CD4-positive, alpha-beta T cell treated with Interleukin-2 at 100 ng/mL for 4 hours (primary cell): ENCODE measurements around the gene POP7.
A peak's percentile ranks its signal among the peaks of the same experiment; 100 is the strongest.
"Not testable (repeated sequence)": the region's sequence is repeated elsewhere in the genome, so short reads cannot be mapped to it uniquely, and the experiment has no call there.

ENCODE experiments used
- DNase-seq: peaks from one replicate; pipeline ENCODE4 v3.0.0-alpha.2; 2020; ENCODE audit warnings: low spot score

POP7 gene

GRCh38 chr7:100724364-100724763 is 18.4 kb downstream of the POP7 start:
- not testable (repeated sequence) for DNase-seq

DNA sequence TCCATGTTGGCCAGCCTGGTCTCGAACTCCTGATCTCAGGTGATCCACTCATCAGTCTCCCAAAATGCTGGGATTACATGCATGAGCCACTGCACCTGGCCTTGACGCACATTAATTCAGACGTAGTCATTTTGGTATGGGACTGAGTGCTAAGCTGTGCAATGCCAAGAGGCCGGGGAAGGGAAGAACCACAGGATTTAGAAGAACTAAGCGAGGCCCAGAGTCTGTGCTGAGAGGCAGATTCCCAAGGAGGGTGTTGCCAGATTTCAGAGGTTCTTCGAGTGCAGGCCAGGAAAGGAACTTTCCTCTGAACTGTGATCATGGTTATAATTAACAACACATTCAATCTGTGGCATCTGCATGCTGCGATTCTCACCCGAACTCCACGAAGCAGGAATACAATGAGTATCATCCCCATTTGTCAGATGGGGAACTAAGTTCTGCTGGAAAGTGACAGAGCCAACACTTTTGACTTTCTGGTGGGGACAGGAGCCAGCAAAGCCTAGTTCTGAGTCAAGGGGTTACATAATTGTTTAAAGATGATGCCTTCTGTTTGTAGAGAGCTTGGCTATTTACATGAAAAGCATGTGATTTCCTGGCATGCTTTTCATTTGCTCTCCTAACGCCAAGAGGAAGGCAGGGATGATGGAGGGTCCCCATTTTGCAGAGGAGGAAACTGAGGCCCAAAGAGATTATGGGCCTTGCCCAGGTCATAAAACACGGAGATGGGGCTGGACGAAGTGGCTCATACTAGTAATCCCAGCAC is 21.3 kb downstream of the POP7 start:
- no peak for DNase-seq

DNA sequence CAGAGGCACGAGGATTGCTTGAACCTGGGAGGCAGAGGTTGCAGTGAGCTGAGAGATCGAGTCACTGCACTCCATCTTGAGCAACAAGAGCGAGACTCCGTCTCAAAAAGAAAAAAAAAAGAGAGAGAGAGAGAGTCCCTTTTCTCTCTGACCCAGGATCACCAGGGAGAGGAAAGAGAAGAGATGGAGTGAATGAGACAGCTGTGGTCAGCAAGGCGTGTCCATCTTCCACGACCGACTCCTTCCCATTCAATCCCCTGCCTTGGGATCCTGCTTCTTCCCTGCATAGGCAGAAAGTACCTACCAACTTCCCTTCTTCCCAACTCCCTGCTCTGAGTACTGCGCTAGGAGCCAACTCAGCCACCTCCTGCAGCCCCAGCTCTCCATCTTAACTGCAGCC is 22.3 kb downstream of the POP7 start:
- no peak for DNase-seq

GRCh38 chr7:100730136-100730800 is 24.3 kb downstream of the POP7 start:
- no peak for DNase-seq

- no peak for DNase-seq
Observed at GRCh38 chr7:100731937-100732636, 26.2 kb downstream of the POP7 start.

DNA sequence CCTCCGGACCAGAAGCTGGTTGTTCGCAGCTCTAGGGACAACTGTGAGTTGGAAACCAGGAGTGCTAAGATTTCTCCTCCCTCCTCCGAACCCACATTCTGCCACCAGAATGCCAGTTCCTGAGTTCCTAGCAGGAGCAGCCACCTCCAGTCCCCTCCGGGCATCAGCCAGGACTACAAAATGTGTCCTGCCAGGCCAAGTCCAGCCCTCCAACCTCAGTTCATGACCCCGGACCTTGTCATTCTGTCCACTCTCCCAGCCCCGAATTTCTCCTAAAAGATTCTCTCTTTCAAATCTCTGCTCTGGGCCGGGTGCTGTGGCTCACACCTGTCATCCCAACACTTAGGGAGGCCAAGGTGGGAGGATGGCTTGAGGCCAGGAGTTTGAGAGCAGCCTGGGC is 29.8 kb downstream of the POP7 start:
- DNase-seq: no peak

DNA sequence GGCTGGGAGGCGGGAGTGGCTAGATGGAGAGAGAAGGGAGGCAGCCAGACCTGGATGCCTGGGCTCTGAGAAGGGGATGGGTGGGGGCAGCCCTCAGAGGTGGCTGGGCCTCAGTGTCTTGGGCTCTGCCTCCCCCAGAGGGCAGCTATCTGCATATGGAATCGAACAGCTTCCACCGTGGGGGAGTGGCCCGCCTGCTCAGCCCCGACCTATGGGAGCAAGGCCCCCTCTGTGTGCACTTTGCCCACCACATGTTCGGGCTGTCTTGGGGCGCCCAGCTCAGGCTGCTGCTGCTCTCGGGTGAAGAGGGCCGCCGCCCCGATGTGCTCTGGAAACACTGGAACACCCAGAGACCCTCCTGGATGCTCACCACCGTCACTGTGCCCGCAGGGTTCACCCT is 30.8 kb downstream of the POP7 start:
- no peak for DNase-seq

DNA sequence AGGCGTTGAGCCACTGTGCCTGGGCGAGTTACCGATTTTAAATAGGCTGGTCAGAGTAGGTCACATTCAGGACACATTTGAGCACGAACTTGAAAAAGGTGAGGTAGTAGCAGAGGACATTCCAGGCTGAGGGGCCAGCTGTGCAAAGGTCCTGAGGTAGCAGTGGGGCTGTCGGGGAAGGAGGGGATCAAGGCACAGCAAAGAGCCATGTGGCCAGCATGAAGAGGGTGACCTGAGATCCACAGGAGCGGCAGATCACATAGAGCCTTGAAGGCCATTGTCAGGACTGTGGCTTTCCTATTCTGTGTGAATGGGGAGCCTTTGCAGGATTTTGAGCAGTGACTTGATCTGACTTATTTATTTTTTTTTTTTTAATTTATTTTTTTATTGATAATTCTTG is 34.0 kb downstream of the POP7 start:
- DNase-seq: no peak

DNA sequence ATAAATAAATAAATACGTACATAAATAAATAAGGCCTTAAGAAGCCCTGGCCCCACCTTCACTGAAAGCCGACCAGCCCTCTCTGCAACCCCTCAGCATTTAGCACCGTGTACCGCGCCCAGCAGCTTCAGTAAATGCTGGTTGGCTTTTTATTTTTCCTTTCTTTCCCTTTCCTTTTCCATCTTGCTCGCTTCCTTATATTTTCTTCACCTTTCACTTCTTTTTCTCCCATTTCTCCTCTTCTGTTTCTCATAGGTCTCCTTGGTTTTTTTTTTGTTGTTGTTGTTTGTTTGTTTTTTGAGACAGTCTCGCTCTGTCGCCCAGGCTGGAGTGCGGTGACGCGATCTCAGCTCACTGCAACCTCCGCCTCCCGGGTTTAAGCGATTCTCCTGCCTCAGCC is 38.7 kb downstream of the POP7 start:
- DNase-seq: no peak

DNA sequence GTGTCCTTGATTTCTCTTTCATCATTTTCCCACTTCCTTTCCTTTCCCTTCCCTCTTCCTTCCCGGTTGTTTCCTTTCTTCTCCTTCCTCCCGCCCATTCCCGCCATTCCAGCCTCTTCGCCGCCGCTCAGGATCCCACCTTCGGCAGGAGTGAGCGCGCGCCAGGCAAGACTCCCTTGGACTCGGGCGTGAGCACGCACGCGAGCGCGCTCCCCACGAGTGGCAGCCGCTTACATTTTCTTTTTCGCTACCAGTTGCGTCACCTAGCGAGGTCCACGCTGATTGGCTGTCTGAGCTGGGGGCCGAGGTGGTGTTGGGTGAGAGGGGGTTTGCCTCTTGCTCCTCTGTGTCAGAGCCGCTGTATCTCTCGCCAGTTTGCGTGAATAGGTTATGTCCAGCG is 39.3 kb downstream of the POP7 start:
- DNase-seq: peak; percentile 37

GRCh38 chr7:100752994-100753393 is 47.1 kb downstream of the POP7 start:
- DNase-seq: no peak

DNA sequence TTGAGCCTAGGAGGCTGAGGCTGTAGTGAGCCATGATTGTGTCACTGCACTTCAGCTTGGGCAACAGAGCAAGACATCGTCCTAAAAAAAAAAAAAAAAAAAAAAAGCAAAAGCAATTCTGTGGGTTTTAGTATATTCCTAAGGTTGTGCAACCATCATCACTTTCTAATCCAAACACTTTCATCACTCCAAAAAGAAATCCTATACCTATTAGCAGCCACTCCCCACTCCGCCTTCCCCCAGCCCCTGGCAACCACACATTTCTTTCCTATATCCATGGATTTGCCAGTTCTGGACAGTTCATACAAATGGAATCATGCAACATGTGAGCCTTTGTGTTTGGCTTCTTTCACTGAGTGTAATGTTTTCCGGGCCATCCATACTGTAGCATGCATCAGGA is 47.8 kb downstream of the POP7 start:
- no peak for DNase-seq
